ENCODE data around the gene CPN2. TPM values are rescaled to one million over a fixed set of nuclear protein-coding genes. Genes with fewer than 3 reads are reported as not detected.

The CPN2 gene
- total RNA-seq, 1 donor from 2014 or later = 2.4 TPM

- Histone ChIP-seq H3K27me3 (ENCODE audit: low read depth) (peaks cover 45% of the 10 kb centered on the region), H3K27ac (replicated peaks) (no peak overlapping the region), H3K36me3 (no peaks in the 10 kb centered on the region), H3K4me3 (no peak overlapping the region), H3K4me1 (no peaks in the 10 kb centered on the region), H3K9me3 (replicated peaks) (peaks cover 9% of the 10 kb centered on the region)
- intact Hi-C loops (cut with micrococcal nuclease) = no loop called here
- no peak for DNase-seq
- TF ChIP-seq CTCF (IDR thresholded peaks at IDR 0.05; ENCODE audit: borderline replicate concordance) = no peak
Measured at GRCh38 chr3:194386066-194386465, 34.9 kb upstream of the CPN2 start.

GRCh38 chr3:194384569-194385001, 33.5 kb upstream of the CPN2 start:
- no peaks in the 10 kb centered on the region for H3K36me3 ChIP-seq
- no peaks in the 10 kb centered on the region for H3K9me3 ChIP-seq (replicated peaks)
- TF ChIP-seq CTCF (IDR thresholded peaks at IDR 0.05; ENCODE audit: borderline replicate concordance) = no peak
- DNase-seq = no peak
- H3K27ac ChIP-seq (replicated peaks) = no peak overlapping the region
- H3K4me1 ChIP-seq = no peaks in the 10 kb centered on the region
- no peak overlapping the region for H3K4me3 ChIP-seq
- intact Hi-C loops (cut with micrococcal nuclease) = no loop called here
- peaks cover 57% of the 10 kb centered on the region for H3K27me3 ChIP-seq (ENCODE audit: low read depth)

GRCh38 chr3:194384156-194384555, 33.0 kb upstream of the CPN2 start:
- H3K4me1 ChIP-seq = no peaks in the 10 kb centered on the region
- H3K27me3 ChIP-seq (ENCODE audit: low read depth) = peaks cover 61% of the 10 kb centered on the region
- H3K9me3 ChIP-seq (replicated peaks) = no peaks in the 10 kb centered on the region
- no peak overlapping the region for H3K4me3 ChIP-seq
- intact Hi-C loops (cut with micrococcal nuclease) = no loop called here
- DNase-seq = no peak
- no peaks in the 10 kb centered on the region for H3K36me3 ChIP-seq
- no peak overlapping the region for H3K27ac ChIP-seq (replicated peaks)
- TF ChIP-seq CTCF (IDR thresholded peaks at IDR 0.05; ENCODE audit: borderline replicate concordance) = no peak

GRCh38 chr3:194383276-194383940, 32.3 kb upstream of the CPN2 start:
- Histone ChIP-seq H3K4me3 (no peak overlapping the region), H3K36me3 (no peaks in the 10 kb centered on the region), H3K27me3 (ENCODE audit: low read depth) (peaks cover 69% of the 10 kb centered on the region), H3K27ac (replicated peaks) (no peak overlapping the region), H3K9me3 (replicated peaks) (no peaks in the 10 kb centered on the region), H3K4me1 (no peaks in the 10 kb centered on the region)
- TF ChIP-seq CTCF (IDR thresholded peaks at IDR 0.05; ENCODE audit: borderline replicate concordance) = no peak
- intact Hi-C loops (cut with micrococcal nuclease) = no loop called here
- no peak for DNase-seq

GRCh38 chr3:194382892-194383223, 31.7 kb upstream of the CPN2 start:
- Histone ChIP-seq H3K4me3 (no peak overlapping the region), H3K9me3 (replicated peaks) (no peaks in the 10 kb centered on the region), H3K27ac (replicated peaks) (no peak overlapping the region), H3K4me1 (no peaks in the 10 kb centered on the region), H3K36me3 (no peaks in the 10 kb centered on the region), H3K27me3 (ENCODE audit: low read depth) (peaks cover 71% of the 10 kb centered on the region)
- no peak for TF ChIP-seq CTCF (IDR thresholded peaks at IDR 0.05; ENCODE audit: borderline replicate concordance)
- intact Hi-C loops (cut with micrococcal nuclease) = no loop called here
- DNase-seq = no peak

All from left ventricle myocardium inferior (tissue), 1 donor.